GM21423 (cell line): Measurements from ENCODE around the gene ZFP3.
"Not testable (repeated sequence)": the region's sequence is repeated elsewhere in the genome, so short reads cannot be mapped to it uniquely, and the experiment has no call there.

ENCODE experiments used
- ATAC-seq: cut with Tn5 transposase; IDR thresholded peaks from one replicate; pipeline ENCODE4 v1.9.1; 2021; ENCODE audit warnings: mild to moderate bottlenecking, moderate library complexity; ENCODE audit not compliant: unreplicated experiment

The ZFP3 gene

DNA sequence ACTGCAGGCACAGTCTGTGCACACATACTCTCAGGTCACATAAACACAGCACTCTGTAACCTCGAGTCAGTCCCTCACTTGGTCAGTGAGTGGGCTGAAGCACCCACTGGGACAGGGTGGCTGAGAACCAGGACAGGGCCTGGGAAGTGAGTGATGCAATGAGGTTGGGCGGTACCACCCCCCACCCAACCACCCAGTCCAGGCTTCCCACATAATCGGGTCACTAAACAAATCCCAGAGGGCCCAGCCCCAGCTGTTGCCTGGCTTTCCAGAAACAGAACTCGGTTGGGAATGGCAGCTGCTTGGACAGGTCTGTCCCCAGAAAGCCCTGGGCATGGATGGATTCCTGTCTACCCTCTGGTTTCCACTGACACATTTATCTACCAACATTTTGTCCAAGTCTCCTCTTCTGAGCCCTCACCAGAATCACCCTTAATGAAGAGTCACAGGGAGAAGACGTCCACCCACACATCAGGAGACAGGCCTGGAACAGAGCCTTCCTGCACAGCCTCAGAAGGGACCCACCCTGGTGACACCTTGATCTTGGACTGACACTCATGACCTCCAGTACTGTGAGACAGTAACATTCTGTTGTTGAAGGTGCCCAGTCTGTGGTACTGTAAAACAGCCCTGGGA is 46.0 kb downstream of the ZFP3 start:
- not testable (repeated sequence) for ATAC-seq

- not testable (repeated sequence) for ATAC-seq
These were observed 46.6 kb downstream of the ZFP3 start for GRCh38 chr17:5124896-5125295.

DNA sequence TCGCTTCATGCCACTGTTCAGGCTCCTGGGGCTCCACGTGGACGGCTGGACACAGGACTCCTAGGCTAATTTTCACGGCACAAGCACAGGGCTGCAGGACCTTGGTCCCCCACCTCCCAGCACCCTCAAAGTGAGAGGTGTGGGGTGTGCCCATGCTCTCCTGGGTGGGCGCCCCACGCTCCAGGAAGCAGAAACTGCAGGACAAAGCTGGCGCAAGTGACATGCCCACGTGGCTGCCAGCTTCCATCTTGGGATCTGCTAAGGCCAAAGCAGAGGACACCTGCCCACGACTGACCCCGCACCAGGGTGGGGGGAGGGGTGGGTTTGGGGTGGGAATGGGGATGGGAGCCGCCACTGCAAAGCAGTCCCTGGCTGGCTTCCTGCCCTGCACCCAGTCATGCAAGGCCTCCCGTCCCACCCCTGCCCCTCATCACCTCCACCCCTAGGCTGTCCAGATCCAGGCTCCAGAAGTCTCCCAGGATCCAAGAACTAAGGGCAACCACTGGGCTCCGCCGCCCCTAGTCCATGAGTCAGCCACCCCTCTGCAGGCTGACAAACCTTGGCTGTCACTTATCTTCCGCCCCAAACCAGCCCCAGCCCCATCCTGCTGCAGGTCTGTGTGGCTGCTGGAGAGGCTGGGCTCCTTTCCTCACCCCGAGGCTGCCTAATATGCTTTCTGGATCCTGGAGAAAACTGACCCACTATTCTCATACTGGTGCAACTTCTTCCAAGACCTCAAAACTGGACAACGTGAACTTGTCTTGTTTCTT is 48.6 kb downstream of the ZFP3 start:
- ATAC-seq, result no peak

DNA sequence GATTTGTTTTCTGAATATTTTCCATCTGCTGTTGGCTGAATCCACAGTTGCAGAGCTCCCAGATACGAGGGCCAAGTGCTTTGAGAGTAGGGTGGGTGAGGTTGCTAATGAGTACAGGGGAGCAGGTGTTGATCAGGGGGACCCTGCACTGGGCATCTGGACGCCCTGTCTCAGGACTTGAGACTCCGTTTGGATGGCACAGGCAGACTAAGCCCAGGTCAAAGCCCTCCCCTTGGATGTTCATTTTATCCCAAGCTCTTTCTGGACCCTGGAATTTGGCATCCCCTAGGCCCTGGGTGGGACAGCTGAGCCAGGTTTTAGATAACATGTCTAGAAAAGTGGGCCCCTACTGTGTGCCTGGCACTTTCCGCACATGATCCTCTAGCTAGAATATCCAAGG is 49.6 kb downstream of the ZFP3 start:
- ATAC-seq, result no peak

GRCh38 chr17:5128387-5128786 is 50.1 kb downstream of the ZFP3 start:
- not testable (repeated sequence) for ATAC-seq

DNA sequence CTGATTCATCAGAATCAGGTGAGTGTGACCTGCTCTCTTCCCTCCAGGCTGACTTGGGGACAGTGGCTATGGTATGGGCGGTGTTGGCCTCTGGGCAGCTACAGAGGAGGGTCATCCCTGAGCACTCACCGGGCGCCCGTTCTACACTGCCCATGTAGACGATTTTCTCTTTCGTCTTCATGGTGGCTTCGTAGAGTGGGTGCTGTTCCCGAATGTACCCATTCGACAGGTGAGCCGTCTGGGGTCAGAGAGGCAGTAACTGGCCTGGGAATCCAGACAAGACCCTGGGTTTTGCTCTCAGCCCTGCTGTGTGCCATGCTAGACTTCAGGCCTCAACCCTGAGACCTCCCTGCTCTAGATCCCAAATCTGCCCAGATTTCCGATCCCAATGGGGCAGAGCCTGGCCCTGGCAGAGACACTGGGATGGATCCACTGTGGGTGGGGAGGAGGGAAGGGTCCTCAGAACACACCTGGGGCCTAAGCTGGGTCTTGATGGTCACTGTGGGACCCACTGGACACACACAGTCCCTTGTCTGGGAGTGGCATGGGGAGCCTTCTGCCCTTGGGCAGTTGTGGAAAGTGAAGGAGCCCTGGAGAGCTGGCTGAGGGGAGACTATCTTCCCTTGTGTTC is 50.8 kb downstream of the ZFP3 start:
- no peak for ATAC-seq

DNA sequence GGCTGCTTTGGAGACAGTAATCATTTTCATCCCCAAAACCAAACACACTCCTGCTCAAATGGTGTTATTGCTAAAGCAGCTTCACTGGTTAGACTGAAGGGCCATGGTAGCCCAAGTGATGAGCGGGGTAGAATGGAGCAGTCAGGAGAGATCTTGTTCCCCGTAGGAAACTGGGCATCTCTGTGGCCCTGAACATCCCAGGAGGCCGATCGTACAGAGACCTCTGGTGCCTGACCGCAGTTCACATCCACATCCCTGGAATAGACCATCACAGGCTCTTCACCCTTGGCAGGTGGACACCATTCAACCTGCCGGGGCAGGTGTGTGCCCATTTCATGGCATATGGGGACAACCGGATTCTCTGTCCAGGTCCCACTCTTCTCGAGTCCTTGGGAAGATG is 51.5 kb downstream of the ZFP3 start:
- ATAC-seq, result not testable (repeated sequence)

DNA sequence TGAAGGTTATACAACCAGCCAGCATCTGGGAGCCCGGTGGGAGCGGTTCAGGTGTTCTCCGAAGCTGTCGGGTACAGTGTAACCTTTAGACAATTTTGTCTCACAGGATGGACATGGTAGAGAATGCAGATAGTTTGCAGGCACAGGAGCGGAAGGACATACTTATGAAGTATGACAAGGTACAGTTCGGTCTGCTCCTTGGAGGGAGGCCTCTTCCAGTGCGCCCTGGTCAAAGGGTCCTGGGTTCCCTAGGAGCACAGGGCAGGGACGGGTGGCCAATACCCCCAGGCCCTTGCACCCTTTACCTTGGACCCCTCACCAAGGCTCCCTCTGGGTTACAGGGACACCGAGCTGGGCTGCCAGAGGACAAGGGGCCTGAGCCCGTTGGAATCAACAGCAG is 52.0 kb downstream of the ZFP3 start:
- ATAC-seq, result not testable (repeated sequence)

DNA sequence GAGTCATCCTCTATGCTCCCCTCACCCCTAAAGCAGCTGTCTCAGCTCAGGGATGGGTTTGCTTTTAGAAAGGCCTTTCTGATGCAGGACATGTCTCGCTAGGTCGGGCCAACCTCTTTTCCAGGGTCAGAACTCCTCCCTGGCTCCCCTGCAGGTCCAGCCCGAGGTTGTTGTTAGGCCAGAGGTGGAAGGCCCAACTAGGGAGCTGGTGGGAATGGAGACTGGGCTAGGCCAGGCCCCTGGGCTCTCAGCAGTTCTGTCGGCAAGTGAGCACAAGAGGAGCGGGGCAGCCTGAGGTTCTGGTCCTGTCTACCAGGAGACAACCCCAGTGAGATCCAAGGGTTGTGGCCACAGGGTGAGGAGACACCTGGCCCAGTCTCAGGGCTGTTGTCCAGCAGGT is 52.4 kb downstream of the ZFP3 start:
- not testable (repeated sequence) for ATAC-seq

GRCh38 chr17:5131146-5131715 is 53.0 kb downstream of the ZFP3 start:
- ATAC-seq, result no peak

GRCh38 chr17:5131799-5132502 is 53.7 kb downstream of the ZFP3 start:
- ATAC-seq, result not testable (repeated sequence)

DNA sequence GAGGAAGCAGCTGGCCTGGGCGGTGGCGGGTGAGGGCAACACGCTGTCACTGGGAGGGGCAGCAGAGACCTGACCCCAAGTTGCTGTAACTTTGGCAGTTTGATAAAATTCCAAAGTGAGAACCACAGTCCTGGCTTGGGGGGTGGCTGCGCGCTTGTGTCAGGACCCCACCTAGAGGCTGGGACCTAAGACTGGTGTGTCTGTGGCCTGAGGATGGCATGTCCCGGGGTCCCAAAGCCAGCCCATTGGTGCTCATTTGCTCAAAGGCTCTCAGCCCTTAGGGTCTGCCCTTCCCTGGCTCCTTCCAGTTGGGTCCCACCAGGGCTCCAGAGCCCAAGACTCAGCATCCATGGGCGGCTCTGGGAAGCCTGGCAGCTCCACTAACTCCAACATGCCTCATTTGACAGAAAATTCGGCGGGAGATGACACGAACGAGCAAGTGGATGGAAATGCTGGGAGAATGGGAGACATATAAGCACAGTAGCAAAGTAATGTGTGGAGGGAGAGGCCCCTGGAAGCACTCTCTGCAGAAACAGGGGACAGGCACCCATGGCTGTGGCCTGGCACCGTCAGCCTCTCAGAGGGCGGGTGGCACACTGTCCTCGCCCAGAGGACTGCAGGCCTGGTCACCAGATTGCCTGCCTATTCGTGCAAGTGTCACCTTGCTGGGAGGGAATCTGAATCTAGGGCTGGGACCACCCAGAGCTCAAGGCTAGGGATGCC is 54.4 kb downstream of the ZFP3 start:
- not testable (repeated sequence) for ATAC-seq

DNA sequence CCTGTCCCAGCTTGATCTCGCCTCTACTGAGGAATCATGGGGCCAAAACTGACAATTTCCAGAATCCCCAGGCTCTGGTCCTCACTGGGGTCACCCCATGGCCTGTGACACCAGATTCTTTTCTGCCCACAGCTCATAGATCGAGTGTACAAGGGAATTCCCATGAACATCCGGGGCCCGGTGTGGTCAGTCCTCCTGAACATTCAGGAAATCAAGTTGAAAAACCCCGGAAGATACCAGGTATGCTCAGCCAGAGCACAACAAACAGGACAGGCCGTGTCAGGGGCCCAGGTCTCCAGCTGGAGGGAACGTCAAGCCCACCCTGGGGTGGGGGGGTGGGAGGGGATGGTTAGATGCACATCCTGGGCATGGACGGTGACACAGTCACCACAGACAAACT is 55.0 kb downstream of the ZFP3 start:
- ATAC-seq, result no peak

GRCh38 chr17:5133961-5134360 is 55.7 kb downstream of the ZFP3 start:
- not testable (repeated sequence) for ATAC-seq

- not testable (repeated sequence) for ATAC-seq
These were observed 56.3 kb downstream of the ZFP3 start for GRCh38 chr17:5134571-5134970.

DNA sequence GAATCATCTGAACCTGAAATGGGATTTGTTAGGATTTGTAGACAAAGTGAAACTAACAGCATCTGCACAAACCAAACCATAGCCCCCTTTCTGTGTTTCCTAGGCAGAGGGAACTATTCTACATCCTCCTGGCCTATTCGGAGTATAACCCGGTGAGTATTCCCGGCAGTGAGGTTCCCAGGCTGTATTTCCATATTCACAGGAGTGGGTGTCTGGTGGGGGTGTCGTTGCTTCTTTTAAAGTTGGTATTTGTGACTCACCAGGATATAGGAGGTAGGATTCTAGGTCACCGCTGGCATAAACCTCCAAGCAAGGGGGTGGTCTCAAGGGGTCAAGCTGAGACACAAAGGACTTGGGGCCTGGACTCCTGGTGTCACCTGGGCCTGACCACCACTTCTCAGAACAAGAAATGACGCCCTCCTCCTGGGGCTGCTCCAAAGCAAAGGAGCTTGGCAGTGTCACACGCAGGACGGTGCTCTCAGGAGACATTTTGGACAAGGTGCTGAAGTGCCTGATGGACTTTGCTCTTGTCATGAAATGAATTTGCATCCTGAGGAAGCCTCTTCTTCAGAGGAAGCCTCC is 57.0 kb downstream of the ZFP3 start:
- not testable (repeated sequence) for ATAC-seq

GRCh38 chr17:5135726-5136579 is 57.7 kb downstream of the ZFP3 start:
- ATAC-seq, result no peak

DNA sequence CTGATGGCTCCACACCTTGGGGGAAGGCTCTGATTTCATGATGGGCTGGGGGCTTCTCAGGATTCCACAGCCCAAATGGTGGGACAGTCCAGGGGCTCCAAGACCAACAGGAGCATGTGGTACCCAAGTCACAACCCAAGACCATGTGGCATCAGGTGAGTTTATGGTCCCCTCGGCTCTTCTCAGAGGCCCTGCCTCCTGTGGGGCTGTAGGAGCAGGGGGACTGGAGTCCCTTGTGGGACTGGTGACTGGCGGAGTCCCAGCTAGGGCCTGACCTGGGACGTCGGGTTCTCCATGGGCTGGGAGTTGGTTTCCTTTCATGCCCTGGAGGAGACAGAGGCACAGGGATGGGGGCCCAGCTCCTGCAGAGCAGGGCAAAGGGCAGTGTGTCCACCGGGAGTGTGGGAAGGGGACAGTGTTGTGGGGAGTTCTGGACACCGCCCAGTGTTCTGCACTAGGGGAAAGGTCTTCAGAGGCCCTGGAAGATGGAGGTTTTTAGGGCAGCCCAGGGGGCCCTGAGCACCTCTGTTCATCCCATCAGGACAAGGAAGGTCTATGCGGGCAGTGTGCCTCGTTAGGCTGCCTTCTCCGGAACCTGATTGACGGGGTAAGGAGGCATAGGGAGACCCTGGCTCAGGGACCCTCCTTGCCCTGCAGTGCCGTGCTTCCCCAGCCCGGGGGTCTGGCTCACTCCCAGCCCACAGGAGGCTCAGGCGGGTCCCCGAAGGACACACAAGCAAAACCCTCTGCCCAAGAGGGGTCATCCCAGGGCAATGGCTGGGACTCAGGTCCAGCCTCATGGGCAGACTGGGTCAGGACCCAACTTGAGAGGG is 58.5 kb downstream of the ZFP3 start:
- not testable (repeated sequence) for ATAC-seq
